Mesendoderm (in vitro differentiated cells): ENCODE results near the gene CHCHD10. TPM values are rescaled to one million over a fixed set of nuclear protein-coding genes. Genes with fewer than 3 reads are reported as not detected.

Source experiments
- DNase-seq: peaks from one replicate; pipeline ENCODE4 v3.0.0; 2013
- H2AK5ac ChIP-seq: 2 replicates; pipeline ENCODE4 v1.6.1; 2013; ENCODE audit warnings: low read length, inconsistent platforms
- H2BK120ac ChIP-seq: 2 replicates; pipeline ENCODE4 v1.6.1; 2013; ENCODE audit warnings: low read depth, mild to moderate bottlenecking, low read length, moderate library complexity, mixed read lengths
- H2BK15ac ChIP-seq: replicated peaks from 2 replicates; pipeline ENCODE4 v1.6.1; 2013; ENCODE audit warnings: low read depth, mild to moderate bottlenecking, moderate library complexity
- H2BK5ac ChIP-seq: 2 replicates; pipeline ENCODE4 v1.6.1; 2013; ENCODE audit warnings: low read length, inconsistent platforms
- H3K18ac ChIP-seq: 2 replicates; pipeline ENCODE4 v1.6.1; 2013; ENCODE audit warnings: mild to moderate bottlenecking, low read length, mixed read lengths
- H3K23ac ChIP-seq: one replicate; pipeline ENCODE4 v1.6.1; 2013; ENCODE audit warnings: low read length
- H3K27ac ChIP-seq: 2 replicates; pipeline ENCODE4 v1.5.1; 2013; ENCODE audit warnings: low read depth, mild to moderate bottlenecking, inconsistent platforms, low read length, moderate library complexity
- H3K27me3 ChIP-seq: 2 replicates; pipeline ENCODE4 v1.6.1; 2013; ENCODE audit warnings: low read length, control low read depth, mild to moderate bottlenecking, inconsistent platforms; ENCODE audit not compliant: insufficient read depth, poor library complexity
- H3K36me3 ChIP-seq: 2 replicates; pipeline ENCODE4 v1.6.1; 2013; ENCODE audit warnings: low read length, inconsistent platforms; ENCODE audit not compliant: control insufficient read depth, insufficient read depth
- H3K4ac ChIP-seq: one replicate; pipeline ENCODE4 v1.6.1; 2013; ENCODE audit warnings: low read depth, mild to moderate bottlenecking, low read length, moderate library complexity
- H3K4me1 ChIP-seq: 2 replicates; pipeline ENCODE4 v1.6.1; 2013; ENCODE audit warnings: low read depth, low read length, inconsistent platforms; ENCODE audit not compliant: control insufficient read depth
- H3K4me2 ChIP-seq: 2 replicates; pipeline ENCODE4 v1.6.1; 2013; ENCODE audit warnings: low read length
- H3K4me3 ChIP-seq: 2 replicates; pipeline ENCODE4 v1.5.1; 2013; ENCODE audit warnings: mild to moderate bottlenecking, low read length
- H3K56ac ChIP-seq: one replicate; pipeline ENCODE4 v1.6.1; 2013; ENCODE audit warnings: low read length
- H3K79me1 ChIP-seq: 2 replicates; pipeline ENCODE4 v1.6.1; 2013; ENCODE audit warnings: low read length, inconsistent platforms
- H3K79me2 ChIP-seq: 2 replicates; pipeline ENCODE4 v1.6.1; 2013; ENCODE audit warnings: mild to moderate bottlenecking, low read length; ENCODE audit not compliant: control insufficient read depth, insufficient read depth
- H3K9ac ChIP-seq: 2 replicates; pipeline ENCODE4 v1.6.1; 2013; ENCODE audit warnings: low read length, inconsistent platforms
- H4K5ac ChIP-seq: one replicate; pipeline ENCODE4 v1.6.1; 2013; ENCODE audit warnings: low read length
- H4K8ac ChIP-seq: one replicate; pipeline ENCODE4 v1.6.1; 2013; ENCODE audit warnings: low read depth, mild to moderate bottlenecking, control low read depth, low read length, moderate library complexity
- WGBS: extraction: QIAGEN DNeasy Blood & Tissue Kit; methylation state at CpG from one replicate; pipeline ENCODE4 v1.1.7; 2013; ENCODE audit warnings: low lambda C conversion rate, missing lambda C conversion rate; ENCODE audit not compliant: insufficient coverage; ENCODE audit errors: extremely low coverage; 5-methylcytosine and 5-hydroxymethylcytosine counted together
- polyA plus RNA-seq, 2 experiments: library from polyadenylated mRNA; stranded (reverse); fragments of 200-250 nt; gene quantifications; one replicate each; pipeline ENCODE4 v1.2.3, GENCODE V29; 2013

The CHCHD10 gene
- 186 TPM for polyA plus RNA-seq (2013, experiment 1 of 2)
- 187 TPM for polyA plus RNA-seq (2013, experiment 2 of 2)

DNA sequence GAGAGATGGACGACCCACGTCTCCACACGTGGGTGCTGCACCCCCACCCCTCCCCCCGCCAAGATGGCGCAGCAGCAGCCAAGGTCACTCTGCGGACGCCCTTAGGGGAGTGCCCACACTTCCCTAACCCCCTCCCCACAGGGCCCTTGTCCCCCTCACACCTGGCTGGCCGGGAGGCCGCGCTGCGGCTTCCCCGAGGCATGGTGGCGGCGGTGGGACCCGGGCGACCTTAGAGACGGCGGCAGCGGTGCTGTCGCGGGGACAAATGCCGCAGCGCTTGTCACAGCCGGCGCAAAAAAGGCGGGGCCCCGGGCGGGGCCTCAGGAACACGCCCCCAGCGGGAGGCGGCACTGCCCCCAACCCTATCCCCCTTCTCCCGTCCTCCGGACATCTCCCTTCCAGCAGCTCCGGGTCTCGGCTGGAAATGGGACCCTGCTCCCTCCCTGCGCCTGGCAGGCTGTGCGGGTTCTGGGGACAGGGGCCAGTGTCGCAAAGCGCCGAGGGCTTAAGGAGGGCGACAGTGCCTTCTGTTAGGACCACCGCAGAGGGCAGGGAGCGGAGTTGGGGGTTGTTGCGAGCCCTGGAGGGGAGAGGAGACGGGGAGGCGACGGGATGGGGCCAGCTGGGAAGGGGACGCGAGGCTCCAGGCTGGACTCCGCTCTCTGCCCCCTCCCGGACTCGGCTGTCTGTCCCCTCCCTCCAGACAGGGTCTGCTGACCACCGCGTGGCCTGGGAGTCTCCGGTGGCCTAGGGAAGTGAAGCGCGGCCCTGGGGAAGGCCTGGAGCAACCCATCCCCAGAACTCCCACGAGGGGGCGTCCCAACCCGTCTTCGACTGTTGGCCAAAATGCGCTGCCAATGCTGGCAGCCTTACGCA lies at the start of gene CHCHD10:
TSS of gene CHCHD10 (minus strand) at position 300 of the 876 bp plus-strand sequence. CDS start at position 202, 98 bp downstream.
- Histone ChIP-seq H3K4me1 (peaks cover 11% of the 10 kb centered on the region), H3K27ac (peak within 1 kb of the TSS; percentile 15), H3K27me3 (no peaks in the 10 kb centered on the region)

DNA sequence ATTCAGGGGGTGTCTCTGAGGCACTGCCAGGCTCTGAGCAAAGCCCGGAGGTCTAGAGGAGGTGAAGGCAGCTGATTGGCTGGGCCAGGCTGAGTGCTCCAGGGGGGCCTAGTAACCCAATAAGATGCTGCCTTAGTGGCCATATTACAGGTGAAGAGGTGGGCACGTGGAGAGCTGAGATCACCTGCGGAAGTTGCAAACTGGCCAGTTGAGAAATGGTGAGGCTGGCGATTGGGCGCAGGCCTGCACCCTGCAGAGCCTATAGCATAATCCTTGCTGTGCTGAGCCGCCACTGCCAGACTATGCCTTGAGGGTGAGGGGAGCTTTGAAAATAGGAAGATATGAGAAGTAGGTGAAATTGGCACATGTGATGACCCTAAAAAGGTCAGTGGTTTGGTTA lies 49.4 kb upstream of the CHCHD10 start:
- no peaks in the 10 kb centered on the region for H3K79me1 ChIP-seq
- H2BK15ac ChIP-seq: no peak overlapping the region
- no peak overlapping the region for H3K9ac ChIP-seq
- no peak overlapping the region for H3K4me2 ChIP-seq
- no peak overlapping the region for H3K18ac ChIP-seq
- H3K4me3 ChIP-seq: no peak overlapping the region
- no peak overlapping the region for H3K27ac ChIP-seq
- H3K27me3 ChIP-seq: no peaks in the 10 kb centered on the region
- H3K4ac ChIP-seq: no peak overlapping the region
- no peak overlapping the region for H3K23ac ChIP-seq
- H2AK5ac ChIP-seq: no peak overlapping the region
- no peaks in the 10 kb centered on the region for H3K4me1 ChIP-seq
- H4K5ac ChIP-seq: no peak overlapping the region
- no peak for DNase-seq
- no peaks in the 10 kb centered on the region for H3K79me2 ChIP-seq
- H2BK5ac ChIP-seq: no peak overlapping the region
- H2BK120ac ChIP-seq: no peak overlapping the region
- H4K8ac ChIP-seq: no peak overlapping the region
- H3K56ac ChIP-seq: no peak overlapping the region
- peaks cover 19% of the 10 kb centered on the region for H3K36me3 ChIP-seq
- no CpG with 5 or more reads among the region's 6 CpGs for WGBS

More for the DNA sequence above, at the start of gene CHCHD10:
- peak; percentile 92 for DNase-seq
- peak within 1 kb of the TSS; percentile 100 for H3K4me2 ChIP-seq
- peak within 1 kb of the TSS; percentile 80 for H3K4me3 ChIP-seq
- peak within 1 kb of the TSS; percentile 26 for H2BK5ac ChIP-seq
- H2BK15ac ChIP-seq: no peak within 1 kb of the TSS
- H3K36me3 ChIP-seq: no peaks in the 10 kb centered on the region
- peak within 1 kb of the TSS; percentile 82 for H3K4ac ChIP-seq
- H4K8ac ChIP-seq: no peak within 1 kb of the TSS
- H3K56ac ChIP-seq: peak within 1 kb of the TSS; percentile 98
- peak within 1 kb of the TSS; percentile 82 for H3K18ac ChIP-seq
- no peak within 1 kb of the TSS for H3K23ac ChIP-seq
- H2BK120ac ChIP-seq: no peak within 1 kb of the TSS
- peaks cover 4% of the 10 kb centered on the region for H3K79me1 ChIP-seq
- H2AK5ac ChIP-seq: peak within 1 kb of the TSS; percentile 20
- H4K5ac ChIP-seq: no peak within 1 kb of the TSS
- no peaks in the 10 kb centered on the region for H3K79me2 ChIP-seq
- peak within 1 kb of the TSS; percentile 83 for H3K9ac ChIP-seq
- WGBS: no CpG with 5 or more reads among the region's 63 CpGs

DNA sequence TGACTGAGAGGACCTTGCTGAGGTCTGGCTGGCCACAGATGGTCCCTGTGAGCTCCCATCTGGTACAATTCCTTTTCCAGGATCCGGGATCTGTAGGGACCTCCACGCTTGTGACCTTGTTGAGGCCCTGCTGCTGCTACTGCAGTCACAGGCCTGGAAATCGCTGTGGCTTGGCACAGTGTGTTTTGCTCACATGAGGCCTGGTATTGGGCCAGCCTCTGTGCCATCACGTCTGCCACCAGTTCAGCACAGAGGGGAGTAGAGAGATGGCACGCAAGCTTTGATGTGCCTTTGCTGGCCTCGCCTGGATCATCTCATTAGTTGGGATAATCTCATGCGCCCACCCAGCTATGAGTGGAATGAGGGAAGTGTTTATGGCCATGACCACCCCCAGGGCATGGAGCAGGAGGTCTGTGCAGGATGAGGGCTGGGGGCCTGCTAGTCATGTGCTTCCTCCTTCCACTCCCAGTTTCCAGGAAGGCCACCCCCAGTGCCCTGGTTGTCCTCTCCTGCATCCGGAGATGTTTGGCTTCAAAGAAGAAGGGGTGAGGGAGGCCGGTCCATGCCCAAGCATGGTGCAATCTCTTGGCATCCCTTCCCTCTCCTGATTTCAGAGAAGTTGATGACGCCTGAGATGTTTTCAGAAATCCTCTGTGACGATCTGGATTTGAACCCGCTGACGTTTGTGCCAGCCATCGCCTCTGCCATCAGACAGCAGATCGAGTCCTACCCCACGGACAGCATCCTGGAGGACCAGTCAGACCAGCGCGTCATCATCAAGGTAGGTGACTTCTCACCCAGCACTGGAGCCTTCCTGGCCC lies 48.6 kb upstream of the CHCHD10 start:
- no CpG with 5 or more reads among the region's 18 CpGs for WGBS
- no peak overlapping the region for H3K18ac ChIP-seq
- no peak overlapping the region for H3K27ac ChIP-seq
- peaks cover 19% of the 10 kb centered on the region for H3K36me3 ChIP-seq
- no peak overlapping the region for H3K56ac ChIP-seq
- no peak overlapping the region for H3K23ac ChIP-seq
- H2BK5ac ChIP-seq: no peak overlapping the region
- no peak overlapping the region for H4K5ac ChIP-seq
- no peaks in the 10 kb centered on the region for H3K4me1 ChIP-seq
- no peak overlapping the region for H3K4ac ChIP-seq
- H3K79me1 ChIP-seq: no peaks in the 10 kb centered on the region
- no peak overlapping the region for H2AK5ac ChIP-seq
- H3K79me2 ChIP-seq: no peaks in the 10 kb centered on the region
- no peak overlapping the region for H3K4me3 ChIP-seq
- no peak overlapping the region for H2BK15ac ChIP-seq
- no peaks in the 10 kb centered on the region for H3K27me3 ChIP-seq
- H4K8ac ChIP-seq: no peak overlapping the region
- H2BK120ac ChIP-seq: no peak overlapping the region
- no peak overlapping the region for H3K4me2 ChIP-seq
- H3K9ac ChIP-seq: no peak overlapping the region
- DNase-seq: no peak

DNA sequence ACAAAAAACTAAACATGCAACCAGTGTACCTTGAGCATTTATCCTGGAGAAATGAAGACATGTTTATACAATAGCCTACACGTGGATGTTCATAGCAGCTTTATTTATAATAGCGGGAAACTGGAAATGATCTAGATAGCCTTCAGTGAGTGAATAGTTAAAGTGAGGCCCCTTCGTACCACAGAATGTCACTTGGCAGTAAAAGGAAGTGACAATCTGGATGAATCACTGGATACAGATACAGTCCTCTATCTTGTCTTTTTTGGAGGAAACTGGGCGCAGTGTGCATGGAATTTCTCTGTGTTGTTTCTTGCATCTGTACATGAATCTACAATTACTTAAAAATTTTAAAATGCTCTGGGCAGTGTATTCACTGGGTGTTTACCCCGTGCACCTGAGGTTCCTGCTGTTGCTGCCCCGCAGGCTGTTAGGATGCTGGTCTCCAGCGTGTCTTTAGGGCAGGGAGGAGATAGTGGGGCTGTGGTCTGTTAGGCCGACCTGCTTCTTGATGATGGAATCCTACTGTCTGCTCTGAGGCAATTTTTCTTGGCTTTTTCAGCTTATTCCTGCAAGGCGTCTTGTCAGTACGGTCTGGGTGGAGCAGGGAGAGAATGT lies 47.9 kb upstream of the CHCHD10 start:
- Histone ChIP-seq H4K5ac (no peak overlapping the region), H3K36me3 (peaks cover 16% of the 10 kb centered on the region), H3K23ac (no peak overlapping the region), H3K79me1 (no peaks in the 10 kb centered on the region), H2AK5ac (no peak overlapping the region), H3K56ac (no peak overlapping the region), H3K27ac (no peak overlapping the region), H3K27me3 (no peaks in the 10 kb centered on the region), H2BK15ac (no peak overlapping the region), H2BK120ac (no peak overlapping the region), H3K4me1 (no peaks in the 10 kb centered on the region), H3K4me2 (no peak overlapping the region), H3K4ac (no peak overlapping the region), H3K18ac (no peak overlapping the region), H2BK5ac (no peak overlapping the region), H3K4me3 (no peak overlapping the region), H3K9ac (no peak overlapping the region), H4K8ac (no peak overlapping the region), H3K79me2 (no peaks in the 10 kb centered on the region)
- no peak for DNase-seq
- WGBS: no CpG with 5 or more reads among the region's 10 CpGs

DNA sequence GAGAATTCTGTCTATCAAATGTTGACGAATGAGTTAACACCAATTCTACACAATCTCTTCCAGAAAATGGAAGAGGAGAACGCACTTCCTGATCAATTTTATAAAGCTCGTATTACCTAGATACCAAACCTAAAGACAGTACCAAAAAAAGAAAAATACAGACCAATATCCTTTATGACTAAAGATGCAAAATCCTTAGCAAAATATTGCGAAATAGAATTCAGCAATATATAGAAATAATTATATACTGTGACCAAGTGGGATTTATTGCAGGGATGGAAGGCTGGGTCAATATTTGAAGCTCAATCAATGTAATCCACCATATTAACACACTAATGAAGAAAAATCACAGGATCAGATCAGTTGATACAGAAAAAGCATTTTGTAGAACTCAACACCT lies 44.6 kb upstream of the CHCHD10 start:
- H3K27ac ChIP-seq: no peak overlapping the region
- no peak overlapping the region for H2BK5ac ChIP-seq
- H2AK5ac ChIP-seq: no peak overlapping the region
- H3K36me3 ChIP-seq: peaks cover 16% of the 10 kb centered on the region
- H3K79me1 ChIP-seq: no peaks in the 10 kb centered on the region
- H3K4ac ChIP-seq: no peak overlapping the region
- no peak for DNase-seq
- no peak overlapping the region for H3K18ac ChIP-seq
- H3K27me3 ChIP-seq: no peaks in the 10 kb centered on the region
- no peak overlapping the region for H2BK15ac ChIP-seq
- no peak overlapping the region for H2BK120ac ChIP-seq
- no peak overlapping the region for H4K8ac ChIP-seq
- H4K5ac ChIP-seq: no peak overlapping the region
- H3K9ac ChIP-seq: no peak overlapping the region
- H3K79me2 ChIP-seq: no peaks in the 10 kb centered on the region
- H3K4me3 ChIP-seq: no peak overlapping the region
- no peak overlapping the region for H3K4me2 ChIP-seq
- no peaks in the 10 kb centered on the region for H3K4me1 ChIP-seq
- WGBS: no CpG with 5 or more reads among the region's 4 CpGs
- no peak overlapping the region for H3K23ac ChIP-seq
- H3K56ac ChIP-seq: no peak overlapping the region
